SU-DHL-6 (cell line): ENCODE data around the gene ASTN2.

ENCODE experiments used
- CTCF ChIP-seq: fragments of 200-600 bp; sonication (generic); IDR thresholded peaks from one replicate; pipeline ENCODE4 v1.5.1; 2017; ENCODE audit warnings: antibody characterized with exemption, mild to moderate bottlenecking, low read length, moderate library complexity; ENCODE audit not compliant: insufficient read depth, poor library complexity, severe bottlenecking
- EZH2phosphoT487 ChIP-seq: fragments of 200-600 bp; sonication (generic), shearing (Covaris generic); conservative IDR thresholded peaks from 2 replicates; pipeline ENCODE4 v1.6.1; 2018; ENCODE audit warnings: mild to moderate bottlenecking, antibody characterized with exemption, low read length, moderate library complexity, mixed read lengths

- TF ChIP-seq CTCF: no peak
- TF ChIP-seq EZH2phosphoT487: no peak
These were observed 487.1 kb downstream of the ASTN2 start for GRCh38 chr9:116927726-116928125.
